HG03066 (cell line): ENCODE data around the gene LRFN3.
"Not testable (repeated sequence)": the region's sequence is repeated elsewhere in the genome, so short reads cannot be mapped to it uniquely, and the experiment has no call there.

Experiments
- ATAC-seq: cut with Tn5 transposase; IDR thresholded peaks from one replicate; pipeline ENCODE4 v1.9.1; 2021; ENCODE audit warnings: low read depth; ENCODE audit not compliant: unreplicated experiment

The LRFN3 gene

GRCh38 chr19:35938282-35939224 lies 2.4 kb downstream of the LRFN3 start:
- ATAC-seq = no peak

- no peak for ATAC-seq
Measured at GRCh38 chr19:35939307-35940077, 3.3 kb downstream of the LRFN3 start.

DNA sequence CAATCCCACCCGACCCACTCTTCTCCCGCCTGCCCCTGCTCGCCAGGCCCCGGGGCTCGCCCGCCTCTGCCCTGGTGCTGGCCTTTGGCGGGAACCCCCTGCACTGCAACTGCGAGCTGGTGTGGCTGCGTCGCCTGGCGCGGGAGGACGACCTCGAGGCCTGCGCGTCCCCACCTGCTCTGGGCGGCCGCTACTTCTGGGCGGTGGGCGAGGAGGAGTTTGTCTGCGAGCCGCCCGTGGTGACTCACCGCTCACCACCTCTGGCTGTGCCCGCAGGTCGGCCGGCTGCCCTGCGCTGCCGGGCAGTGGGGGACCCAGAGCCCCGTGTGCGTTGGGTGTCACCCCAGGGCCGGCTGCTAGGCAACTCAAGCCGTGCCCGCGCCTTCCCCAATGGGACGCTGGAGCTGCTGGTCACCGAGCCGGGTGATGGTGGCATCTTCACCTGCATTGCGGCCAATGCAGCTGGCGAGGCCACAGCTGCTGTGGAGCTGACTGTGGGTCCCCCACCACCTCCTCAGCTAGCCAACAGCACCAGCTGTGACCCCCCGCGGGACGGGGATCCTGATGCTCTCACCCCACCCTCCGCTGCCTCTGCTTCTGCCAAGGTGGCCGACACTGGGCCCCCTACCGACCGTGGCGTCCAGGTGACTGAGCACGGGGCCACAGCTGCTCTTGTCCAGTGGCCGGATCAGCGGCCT lies 4.1 kb downstream of the LRFN3 start:
- ATAC-seq = no peak

DNA sequence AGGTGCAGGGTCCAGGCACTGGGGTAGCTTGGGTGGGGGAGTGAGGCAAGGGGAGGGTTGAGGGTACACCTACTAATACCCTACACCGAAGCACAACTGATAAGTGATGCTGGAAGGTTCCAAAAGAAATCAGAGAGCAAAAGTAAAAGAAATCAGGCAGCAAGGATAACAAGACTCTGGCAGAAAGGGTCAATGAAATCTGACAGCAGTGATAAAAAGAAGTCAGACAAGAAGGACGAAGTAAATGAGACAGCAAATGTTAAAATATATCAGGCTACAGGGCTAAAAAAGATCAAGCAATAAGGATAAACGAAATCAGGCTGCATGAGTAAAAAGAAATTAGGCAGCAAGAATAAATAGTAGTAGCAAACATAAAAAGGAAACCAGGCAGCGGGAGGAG lies 4.7 kb downstream of the LRFN3 start:
- no peak for ATAC-seq

- ATAC-seq = no peak
Measured at GRCh38 chr19:35942235-35942634, 6.1 kb downstream of the LRFN3 start.

DNA sequence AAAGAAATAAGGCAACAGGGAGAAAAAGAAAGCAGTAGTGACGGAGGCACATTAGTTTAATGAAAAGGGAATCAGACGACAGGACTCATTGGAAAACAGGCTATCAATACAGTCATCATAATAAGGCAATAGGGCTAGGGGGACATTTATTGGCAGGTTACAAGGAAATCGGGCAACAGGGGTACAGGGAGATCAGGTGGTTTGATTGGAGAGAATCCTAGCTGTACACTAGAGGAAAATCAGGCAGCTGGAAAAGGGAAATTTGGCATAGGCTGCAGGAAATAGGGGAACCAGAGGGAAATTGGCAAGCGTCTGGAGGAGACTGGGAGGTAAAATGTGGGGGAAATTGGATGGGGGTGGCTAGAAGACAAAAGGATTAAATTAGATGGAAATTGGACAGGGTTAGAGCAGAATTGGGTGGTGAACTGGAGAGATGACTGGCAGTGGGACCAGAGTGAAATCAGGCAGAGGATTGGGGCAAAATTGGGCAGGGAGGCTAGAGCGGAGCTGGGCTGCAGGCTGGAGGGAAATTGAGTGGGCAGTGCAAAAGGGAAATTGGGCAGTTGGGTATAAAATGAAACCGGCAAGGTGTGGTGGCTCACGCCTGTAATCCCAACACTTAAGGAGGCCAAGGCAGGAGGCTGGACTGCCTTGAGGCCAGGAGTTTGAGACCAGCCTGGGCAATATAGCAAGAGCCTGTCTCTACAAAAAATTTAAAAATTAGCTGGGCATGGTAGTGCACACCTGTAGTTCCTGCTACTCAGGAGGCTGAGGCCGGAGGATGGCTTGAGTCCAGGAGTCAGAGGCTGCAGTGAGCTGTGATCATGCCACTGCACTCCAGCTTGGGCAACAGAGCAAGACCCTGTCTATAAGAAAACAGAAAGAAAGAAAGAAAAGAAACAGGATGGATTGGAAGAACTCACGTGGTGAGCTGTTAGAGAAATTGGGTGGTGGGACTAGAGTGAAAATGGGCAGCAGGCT lies 7.4 kb downstream of the LRFN3 start:
- ATAC-seq = no peak

DNA sequence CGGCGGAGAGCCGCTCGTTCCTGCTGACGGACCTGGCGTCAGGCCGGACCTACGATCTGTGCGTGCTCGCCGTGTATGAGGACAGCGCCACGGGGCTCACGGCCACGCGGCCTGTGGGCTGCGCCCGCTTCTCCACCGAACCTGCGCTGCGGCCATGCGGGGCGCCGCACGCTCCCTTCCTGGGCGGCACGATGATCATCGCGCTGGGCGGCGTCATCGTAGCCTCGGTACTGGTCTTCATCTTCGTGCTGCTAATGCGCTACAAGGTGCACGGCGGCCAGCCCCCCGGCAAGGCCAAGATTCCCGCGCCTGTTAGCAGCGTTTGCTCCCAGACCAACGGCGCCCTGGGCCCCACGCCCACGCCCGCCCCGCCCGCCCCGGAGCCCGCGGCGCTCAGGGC lies 8.4 kb downstream of the LRFN3 start:
- no peak for ATAC-seq

- no peak for ATAC-seq
Measured at GRCh38 chr19:35945121-35945790, 9.1 kb downstream of the LRFN3 start.

DNA sequence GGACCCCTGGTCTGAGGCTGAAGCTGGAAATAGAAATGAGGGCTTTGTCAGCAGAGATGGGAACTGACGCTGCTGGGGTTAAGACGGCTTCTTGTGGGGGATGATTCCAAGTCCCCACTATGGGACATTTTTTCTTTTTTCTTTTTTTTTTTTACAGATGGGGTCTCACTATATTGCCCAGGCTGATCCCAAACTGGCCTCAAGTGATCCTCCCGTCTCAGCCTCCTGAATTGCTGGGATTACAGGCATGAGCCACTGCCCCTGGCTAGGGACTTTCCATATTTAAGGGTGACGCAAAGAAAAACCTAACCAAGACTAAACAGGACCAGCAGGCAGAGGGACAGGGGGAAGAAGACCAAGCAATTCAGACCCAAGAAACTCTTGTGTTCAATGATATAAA lies 10.0 kb downstream of the LRFN3 start:
- ATAC-seq = no peak

- ATAC-seq = no peak
Measured at GRCh38 chr19:35949131-35949530, 13.0 kb downstream of the LRFN3 start.

- ATAC-seq = no peak
Measured at GRCh38 chr19:35955881-35956634, 19.9 kb downstream of the LRFN3 start.

DNA sequence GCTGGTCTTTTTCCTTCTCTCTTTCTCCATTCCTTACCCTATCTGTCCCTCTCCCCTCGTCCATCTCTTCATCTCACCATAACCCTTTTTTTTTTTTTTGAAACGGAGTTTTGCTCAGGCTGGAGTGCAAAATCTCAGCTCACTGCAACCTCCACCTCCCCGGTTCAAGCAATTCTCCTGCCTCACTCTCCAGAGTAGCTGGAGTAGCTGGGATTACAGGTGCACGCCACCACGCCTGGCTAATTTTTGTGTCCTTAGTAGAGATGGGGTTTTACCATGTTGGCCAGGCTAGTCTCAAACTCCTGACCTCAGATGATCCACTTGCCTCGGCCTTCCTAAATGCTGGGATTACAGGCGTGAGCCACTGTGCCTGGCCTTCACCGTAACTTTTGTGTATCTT lies 21.2 kb downstream of the LRFN3 start:
- ATAC-seq = not testable (repeated sequence)

DNA sequence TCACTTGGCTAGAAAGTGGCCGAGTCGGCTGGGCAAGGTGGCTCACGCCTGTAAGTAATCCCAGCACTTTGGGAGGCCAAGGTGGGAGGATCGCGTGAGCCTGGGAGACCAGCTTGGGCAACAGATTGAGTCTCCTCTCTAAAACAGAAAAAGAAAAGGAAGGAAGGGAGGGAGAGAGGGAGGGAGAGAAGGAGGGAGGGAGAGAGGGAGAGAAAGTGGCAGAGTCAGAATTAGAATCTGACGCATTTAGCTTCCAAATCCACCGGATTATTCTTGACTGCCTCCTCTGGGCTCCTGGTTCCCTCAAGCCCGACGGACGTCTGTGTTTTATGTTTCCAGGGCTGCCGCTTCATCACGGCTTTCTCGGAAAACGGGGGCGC lies 22.5 kb downstream of the LRFN3 start:
- ATAC-seq = no peak

DNA sequence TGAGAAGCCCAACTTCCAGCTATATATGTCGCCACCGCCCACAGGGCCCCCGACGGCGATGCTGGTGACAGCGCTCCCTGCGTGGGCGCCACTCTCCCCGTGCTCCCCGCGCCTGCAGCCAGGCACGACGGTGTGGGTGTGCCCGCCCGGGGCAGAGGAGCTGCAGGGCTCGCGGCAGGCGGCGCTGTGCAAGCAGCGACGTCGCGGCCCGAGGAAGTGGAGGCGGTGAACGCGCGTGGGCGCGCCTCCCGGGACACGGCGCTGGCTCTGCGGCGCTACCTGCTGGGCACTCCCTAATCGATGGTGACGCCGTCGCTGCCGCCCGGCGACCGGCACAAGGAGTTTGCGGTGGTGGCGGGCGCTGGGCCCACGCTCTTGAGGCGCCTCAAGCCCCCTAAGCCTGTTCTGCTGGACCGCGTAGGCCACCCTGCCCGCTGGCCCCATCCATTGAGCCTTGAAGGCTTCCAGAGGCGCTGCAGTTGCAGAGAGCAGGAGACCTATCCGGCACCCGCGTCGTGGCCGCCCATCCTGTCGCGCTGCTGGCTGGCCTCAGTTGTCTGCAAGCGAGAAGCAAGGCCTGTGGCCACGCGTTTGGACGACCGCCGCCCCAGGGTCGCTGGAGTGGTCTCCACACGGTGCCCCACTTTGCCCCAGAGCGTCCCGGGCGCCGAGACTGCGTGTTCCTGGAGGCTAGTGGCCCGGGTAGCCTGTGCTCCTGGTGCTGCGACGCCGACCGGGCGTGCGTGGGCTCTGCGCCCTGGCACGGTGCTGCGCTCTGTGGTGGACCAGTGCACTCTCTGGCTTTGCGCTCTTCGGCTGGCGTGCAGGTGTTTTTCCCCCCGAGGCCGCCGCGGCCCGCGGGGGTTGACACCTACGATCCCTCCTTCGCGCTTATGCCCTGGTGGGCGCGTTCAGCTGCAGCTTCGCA lies 23.1 kb downstream of the LRFN3 start:
- no peak for ATAC-seq

DNA sequence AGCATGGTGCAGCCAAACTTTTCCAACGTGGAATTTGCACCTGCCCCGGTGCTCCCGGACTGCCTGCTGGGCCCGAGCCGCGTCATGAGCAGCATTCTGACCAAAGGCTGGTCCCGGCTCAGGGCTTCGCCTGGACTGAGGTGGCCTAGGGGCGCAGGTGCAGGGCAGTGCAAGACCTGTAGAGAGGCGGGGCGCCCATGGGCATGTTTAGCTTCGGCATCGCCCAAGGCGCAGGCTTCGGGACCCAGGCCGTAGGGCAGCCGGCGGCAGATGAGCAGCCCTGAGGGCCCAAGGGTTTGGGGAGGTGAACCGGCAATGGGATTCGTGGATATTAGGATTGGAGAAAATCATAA lies 23.8 kb downstream of the LRFN3 start:
- no peak for ATAC-seq

- no peak for ATAC-seq
Measured at GRCh38 chr19:35960432-35960972, 24.3 kb downstream of the LRFN3 start.

- no peak for ATAC-seq
Measured at GRCh38 chr19:35963514-35963913, 27.3 kb downstream of the LRFN3 start.

- no peak for ATAC-seq
Measured at GRCh38 chr19:35966771-35967170, 30.6 kb downstream of the LRFN3 start.
